Activated CD4-positive, alpha-beta T cell treated with anti-CD3 and anti-CD28 coated beads, Interleukin-10, Interleukin-2, amounts not matched to agents 100 ng/mL and 50 ng/mL, durations not matched to agents 16 hours and 8 hours (primary cell): Measurements from ENCODE around the gene NRARP.

ENCODE experiments used
- DNase-seq: peaks from one replicate; pipeline ENCODE4 v3.0.0-alpha.2; 2020

The NRARP gene

DNA sequence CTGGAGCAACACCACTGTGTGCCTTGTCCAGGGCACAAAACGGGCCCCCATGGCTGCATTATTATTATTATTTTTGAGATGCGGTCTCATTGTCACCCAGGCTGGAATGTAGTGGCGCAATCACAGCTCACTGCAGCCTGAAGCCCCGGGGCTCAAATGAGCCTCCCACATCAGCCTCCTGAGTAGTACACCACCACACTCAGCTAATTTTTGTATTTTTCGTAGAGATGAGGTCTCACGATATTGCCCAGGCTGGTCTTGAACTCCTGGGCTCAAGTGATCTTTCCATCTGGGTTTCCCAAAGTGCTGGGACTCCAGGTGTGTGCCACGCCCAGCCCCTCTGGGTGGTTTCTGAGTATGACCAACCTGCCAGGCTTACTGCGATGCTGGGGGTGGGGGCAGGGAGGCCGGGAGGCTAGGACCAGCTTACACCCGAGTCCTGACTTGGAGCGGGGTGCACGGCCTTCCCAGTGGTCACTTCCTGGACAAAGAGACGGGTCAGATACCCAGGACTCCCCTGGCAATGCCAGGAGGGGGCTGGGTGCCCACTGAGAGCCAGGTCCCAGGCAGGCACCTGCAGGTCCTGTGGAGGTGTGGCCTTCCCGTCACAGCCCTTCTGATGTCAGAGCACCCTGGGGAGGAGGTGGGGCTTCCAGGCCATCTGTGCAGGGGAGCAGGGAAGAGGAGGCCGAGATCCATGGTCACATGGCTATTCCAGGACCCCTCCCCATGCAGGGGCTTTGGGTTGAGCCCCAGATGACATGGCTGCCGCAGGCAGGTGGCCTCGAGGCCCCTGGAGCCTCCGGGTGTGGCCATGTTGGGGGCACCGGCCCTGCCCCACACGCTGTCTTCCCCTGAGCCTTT is 8.3 kb upstream of the NRARP start:
- DNase-seq, result no peak

DNA sequence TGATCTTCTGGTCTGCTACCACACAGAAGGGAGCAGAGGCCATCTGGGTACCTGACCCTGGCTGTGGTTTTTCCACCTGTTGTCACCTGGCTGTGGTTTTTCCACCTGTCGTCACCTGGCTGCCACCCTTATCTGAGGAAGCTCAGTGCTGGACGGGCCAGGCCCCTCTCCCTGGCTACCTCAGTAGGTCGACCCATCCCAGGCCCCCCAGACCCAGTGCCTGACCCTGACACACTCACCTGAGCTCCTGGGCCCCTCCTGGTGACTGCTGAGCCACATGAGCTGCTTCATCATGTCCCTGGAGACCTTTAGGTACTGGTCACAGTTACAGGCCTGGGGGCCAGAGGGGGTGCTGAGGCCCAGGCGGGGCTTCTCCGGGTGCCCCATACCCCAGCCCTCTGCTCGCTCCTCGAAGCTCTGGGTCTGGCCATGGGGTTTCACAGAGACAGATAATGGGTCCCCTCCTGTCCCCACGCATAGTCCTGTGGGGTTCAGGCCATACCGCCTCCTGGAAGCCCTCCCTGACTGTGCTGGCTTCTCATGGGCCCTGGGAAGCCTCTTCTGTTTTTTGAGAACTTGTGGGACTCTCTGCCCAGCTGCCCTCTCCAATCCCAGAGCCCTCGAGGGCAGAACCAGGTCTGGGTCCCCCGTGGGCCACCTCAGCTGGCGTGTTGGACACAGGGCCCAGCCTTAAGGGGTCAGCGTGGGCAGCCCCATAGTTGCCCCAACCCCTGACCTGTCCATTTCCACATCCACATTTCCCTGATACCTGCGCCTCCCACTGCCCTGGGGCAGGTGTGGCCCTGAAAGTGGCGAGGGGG is 7.5 kb upstream of the NRARP start:
- DNase-seq, result no peak

DNA sequence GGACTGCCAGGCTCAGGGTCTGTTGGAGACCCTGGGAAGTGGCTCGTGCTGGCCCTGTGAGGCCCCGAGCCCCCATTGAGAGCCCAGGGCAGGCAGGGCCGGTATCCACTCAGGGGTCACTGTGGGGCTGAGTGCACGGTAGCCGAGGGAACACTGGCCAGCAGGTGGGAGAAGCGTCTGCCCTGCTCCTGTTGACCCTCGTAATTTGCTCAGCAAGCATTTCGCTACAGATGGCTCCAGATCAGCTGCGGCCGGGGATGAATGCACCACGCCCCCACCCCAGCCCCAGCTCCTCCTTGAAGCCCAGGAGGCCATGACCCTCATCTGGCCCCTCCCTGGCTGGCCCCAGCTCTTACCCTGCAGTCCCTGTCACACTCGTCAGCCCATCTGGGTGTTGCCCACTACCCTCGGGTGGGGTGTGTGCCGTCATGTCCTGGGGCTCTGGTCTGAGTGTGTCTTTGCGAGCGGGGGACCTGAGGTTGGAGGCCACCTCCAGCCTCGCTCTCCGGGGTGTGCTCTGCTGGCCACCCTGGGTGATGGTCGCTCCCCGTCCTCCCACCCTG is 6.1 kb upstream of the NRARP start:
- DNase-seq, result no peak

DNA sequence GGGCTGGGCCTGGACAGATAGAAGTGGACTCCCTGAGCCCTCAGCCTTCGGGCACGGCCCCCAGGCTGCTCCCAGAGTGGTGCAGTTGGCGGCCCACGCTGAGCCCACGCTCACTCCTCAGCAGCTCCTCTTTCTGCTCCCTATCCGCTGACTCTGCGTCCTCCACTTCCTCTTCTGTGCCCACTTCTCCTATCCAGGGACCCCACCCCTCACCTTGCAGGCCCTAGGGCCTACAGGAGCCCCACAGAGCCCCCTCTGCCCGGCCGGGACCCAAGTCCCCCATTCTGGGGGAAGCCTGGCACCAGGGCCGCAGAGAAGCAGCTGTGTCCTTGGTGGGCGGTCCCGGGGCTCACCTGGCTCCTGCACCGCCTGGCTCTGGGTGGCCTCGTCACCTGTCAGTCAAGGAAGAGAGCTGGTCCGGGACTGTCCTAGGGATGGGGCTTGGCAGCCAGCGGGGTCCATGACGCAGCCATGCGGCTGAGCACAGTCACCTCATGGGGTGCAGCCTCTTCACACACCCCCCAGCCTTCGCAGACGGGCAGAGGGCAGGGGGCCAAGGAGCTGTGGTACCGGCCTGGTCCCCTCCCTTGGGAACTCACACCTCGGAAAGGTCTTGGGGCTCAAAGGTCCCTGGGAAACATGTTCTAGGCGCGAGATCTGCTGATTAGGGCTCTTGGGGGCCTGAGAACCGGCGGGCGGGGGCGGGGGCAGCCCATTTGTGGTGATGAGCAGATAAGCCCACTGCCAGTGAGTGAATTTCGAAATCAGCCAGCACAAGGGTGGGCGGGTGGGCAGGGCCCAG is 5.4 kb upstream of the NRARP start:
- DNase-seq, result no peak

DNA sequence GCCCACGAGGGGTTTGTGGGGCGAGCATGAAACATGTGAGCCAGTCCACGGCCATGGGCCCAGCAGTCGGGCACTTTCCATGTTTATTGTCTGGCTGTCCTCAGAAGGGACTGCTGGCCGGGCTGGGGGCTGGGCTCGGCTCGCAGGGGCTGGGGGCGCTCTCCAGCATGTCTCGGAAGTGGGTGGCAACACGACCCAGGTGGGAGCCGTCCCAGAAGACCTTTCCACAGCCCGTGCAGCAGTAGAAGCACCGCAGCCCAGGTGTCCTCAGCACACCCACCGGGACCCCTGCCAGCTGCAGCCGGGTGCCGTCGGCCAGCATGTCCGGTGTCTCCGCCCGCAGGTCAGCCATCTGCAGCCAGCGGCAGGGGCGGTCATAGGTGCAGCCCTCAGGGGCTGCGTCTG is 4.8 kb upstream of the NRARP start:
- DNase-seq, result no peak

DNA sequence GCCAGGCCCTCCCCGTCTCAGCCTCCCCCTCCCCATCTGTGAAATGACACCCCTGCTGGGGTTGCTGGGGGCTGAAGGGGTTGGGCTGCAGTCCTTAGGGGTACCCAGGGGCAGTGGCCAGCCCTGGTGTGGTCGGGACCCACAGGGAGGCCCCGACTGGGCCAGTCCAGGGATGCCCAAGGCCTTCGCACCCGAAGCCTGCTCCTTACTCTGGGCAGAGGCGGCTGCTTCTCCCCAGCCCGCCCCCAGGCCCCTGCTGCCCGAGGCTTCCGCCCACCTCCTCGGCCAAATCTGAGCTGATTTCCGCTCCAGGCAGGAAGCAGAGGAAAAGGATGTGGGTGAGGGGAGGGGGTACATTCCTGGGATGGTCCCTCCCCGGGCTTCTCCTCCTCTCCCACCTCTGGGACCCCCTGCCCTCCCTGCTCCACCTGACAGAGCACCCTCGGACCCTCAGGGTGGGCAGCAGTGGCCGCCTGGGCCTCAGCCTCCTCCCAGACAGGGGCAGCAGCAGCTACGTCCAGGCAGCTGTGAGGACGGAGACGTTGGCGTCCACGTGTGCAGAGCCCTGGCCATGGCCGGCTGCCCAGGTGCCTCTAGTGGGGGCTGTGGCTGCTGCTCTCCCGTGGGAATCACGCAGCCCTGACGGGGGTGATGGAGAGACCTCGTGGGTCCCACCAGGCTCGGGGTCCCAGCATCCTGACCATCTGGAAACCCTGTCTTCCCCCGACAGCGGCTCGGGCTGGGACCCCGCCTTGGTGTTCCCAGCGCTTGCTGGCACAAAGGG is 4.2 kb upstream of the NRARP start:
- DNase-seq, result no peak

DNA sequence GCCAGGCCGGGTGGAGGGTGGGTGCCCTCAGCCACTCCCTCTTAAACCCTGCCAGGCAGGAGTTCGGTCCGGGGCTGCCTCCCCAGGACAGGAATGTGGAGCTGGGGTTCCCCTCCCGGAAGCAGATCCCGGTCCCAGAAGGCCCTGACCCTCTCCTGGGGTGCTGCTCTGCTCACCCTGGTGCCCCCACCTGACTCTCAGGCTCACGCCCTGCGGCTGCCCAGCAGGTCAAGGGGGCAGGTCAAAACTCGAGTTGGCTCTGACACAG is 3.7 kb upstream of the NRARP start:
- no peak for DNase-seq

DNA sequence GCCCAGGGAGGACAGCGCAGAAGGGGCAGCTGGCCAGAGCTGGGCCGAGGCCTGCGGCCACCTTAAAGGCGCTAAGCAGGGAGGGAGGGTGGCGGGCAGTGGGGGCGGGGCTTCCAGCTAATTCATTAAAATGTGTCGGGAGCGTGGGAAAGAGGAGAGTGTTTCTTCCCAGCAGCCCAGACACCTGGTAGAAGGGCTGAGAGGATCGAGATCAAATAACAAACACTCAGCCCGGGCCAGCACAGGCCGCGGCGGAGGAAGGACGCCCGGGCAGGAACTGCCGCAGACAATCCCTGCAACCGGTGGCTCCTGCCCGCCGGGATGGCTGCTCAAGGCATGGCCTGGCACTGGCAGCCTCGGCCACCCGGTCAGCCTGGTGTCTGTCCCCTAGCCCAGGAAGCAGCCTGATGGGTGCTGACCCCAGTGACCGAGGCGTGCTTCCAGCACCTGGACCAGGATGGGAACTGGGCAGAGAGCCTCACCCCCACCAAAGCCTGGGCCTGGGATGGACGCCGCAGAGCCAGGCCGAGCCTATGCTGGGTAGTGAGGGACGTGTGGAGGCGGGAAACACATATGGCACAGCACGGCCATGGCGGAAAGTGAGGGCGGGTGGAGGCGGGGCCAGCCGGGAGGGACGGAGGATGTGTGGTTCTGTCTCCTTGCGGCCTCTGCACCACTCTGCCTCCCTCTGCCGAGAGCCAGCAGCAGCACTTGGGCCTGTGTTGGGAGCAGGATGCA is 3.2 kb upstream of the NRARP start:
- peak; percentile 72 for DNase-seq

DNA sequence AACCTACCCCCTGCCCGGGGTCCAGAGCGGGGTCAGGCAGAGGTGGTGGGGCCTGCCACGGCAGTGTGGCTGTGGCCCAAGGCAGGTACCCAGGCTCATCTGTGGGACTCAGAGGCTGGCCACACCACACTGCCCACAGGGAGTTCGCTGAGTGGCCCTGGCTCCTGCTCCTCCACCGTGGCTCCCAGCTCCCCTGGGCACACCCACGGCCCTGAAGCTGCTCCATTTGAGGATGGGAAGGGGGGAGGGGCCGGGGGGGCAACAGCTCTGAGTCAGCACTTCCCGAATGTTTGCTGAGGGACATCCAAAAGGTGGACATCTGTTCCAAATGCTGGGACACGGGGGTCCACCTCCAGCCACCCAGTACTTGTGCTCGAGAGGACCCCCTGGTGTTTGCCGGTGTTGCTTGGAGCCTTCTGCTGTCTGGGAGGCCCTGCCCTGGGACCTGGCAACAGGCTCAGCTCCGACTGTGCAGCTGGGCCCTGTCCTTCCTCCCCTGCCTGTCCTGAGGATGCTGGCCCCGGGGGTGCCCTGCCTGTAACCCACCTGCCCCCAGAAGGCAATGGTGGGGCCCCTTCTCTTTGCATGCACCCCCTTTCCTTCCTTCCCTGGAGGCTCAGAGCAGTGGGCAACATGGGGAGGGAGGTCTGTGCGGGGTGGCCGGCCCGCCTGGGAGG is 2.5 kb upstream of the NRARP start:
- no peak for DNase-seq

DNA sequence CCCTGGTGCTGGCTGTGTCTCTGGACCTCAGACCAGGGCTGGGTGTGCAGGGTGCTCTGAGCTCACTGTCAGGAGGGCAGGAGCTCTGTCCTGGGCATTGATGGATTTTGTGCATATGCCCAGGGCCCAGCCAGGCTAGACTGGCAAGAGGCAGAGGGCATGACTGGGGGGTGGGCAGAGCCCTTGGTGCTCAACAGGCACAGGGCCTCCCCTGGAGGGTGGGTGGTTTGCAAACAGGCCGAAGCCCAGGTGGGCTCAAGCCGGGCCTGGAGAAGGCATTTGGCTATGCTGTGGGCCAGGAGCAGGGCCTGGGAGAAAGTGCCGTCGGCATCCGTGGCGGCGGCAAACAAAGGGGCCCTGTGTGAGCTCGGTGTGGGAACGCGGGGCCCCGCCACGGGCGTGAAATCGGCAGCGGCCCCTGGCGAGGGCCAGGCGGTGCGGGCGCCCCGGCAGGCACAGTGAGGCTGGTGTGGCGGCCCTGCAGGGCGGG is 1.9 kb upstream of the NRARP start:
- no peak for DNase-seq

DNA sequence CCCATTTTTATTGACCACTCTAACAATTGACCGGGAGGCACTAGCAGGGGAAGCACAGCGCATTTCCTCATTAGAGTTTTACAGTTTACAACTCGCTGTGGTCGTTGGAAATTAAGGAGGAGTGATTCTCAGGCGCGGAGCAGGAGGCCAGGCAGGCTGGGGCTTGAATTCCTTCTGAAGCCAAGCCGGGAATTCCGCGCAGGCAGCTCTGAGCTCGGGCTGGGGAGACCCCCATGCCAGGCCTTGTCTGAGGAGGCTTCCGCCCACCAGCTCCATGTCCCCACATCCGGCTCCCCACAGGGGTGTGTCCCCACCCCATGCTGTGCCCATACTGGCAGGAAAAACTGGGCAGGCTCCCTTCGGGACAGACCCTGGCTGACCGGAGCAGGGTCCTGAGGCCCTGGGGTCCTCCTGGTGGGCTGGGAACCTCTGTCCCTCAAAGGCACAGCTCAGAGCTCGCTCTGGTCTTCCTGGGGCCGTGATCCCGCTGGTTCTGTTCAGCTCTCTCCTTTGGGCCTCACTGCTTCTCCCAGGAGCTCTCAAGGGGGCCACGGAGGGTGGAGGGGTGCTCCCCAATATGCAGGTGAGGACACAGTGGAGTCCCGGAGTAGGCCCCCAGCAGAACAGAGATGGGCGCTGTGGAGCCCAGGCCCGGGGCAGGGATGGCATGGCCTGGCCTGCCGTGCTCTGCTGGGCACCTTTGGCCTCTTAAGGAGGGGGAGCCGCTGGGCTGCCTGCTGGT is 1.3 kb upstream of the NRARP start:
- DNase-seq, result no peak

DNA sequence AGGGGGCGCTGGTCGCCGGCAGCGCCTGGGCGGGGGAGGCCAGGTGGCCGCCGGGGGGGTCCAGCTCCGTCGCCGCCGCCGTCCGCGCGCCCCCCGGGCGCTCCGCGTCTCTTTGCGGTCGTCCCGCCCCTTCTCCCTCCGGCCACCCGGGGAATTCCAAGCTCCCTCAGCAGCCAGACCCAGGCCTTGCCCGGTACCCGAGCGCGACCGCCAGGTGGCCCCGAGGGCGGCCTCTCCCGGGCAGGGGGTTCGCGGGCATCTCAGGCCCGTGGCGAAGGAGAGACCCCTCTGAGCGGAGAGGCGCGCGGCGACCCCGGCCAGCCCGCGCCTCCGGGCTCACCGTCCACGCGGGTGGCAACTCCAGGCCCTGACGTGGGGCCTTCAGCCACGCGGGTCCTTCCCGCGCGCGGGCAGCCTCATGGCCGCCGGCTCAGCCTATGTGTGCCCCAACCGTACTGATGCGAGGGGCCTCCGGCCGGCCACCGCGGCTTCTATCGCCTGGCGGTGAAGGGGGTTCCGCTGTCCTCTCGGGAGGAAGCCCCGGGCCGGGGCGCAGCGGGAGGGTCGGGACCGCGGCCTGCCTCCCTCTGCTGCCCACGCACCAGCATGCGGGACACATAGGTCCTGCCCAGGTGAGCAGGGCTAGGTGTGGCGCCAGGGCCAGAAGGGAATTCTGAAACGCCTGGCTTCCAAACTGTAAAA is 529 bp upstream of the NRARP start:
- no peak for DNase-seq

DNA sequence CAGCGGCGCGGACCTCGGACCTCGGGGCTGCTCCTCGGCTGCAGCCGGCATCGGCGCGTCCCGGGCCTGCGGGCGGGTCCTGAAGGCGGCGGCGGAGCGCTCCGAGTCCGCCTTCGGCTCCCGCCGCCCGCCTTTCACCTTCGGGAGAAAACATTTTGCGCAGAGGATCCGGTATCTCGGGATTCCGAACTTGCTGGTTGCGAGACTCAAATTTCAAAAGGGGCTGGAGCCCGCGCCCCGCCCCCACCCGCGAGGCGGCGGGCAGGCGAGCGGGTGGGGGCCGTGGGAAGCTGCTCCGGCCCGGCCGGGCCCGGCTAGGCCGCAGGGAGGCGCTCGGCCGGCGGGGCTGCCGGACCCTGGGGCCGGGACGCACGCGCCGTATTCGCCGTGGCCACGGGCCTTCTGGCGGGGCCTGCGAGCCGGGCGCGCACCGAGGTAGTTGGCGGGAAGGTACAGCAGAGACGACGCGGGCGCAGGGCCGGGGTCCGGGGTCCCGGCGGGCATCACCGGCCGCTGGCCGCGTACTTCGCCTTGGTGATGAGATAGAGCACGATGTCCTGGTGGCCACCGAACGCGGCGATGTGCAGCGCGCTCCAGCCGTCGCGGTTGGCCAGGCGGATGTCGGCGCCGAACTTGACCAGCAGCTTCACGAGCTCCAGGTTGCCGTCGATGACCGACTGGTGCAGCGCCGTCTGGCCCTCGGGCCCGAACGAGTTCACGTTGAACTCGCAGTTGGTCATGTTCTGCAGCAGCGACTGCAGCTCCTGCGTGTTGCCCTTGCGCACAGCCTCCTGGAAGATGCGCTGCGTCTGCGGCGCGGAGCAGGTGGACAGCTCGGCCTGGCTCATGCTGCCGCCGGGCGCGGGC is 757 bp downstream of the NRARP start:
- DNase-seq, result peak; percentile 44

DNA sequence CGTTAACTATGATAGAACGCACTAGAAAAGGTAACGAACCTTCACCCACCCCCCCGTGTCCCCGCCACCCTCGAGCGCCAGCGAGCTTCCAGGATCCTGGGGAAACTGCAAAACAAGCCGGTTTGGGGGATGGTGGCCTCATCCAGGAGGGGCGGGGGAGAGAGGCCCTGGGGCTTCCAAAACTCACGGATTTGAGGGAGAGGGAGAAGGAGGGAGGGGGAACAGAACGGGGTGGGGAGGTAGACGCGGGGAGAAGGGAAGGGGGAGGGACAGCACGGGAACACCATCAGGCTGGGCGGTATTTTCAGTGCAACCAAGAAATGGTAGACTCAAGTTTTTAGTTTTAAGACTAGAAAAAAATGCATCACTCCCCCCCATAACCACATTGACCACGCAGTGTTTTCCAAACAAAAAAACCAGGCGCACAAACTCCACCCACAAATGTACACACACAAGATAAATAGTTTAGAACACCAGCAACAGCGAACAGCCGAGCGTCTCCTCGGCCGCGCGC is 1.4 kb downstream of the NRARP start:
- no peak for DNase-seq

DNA sequence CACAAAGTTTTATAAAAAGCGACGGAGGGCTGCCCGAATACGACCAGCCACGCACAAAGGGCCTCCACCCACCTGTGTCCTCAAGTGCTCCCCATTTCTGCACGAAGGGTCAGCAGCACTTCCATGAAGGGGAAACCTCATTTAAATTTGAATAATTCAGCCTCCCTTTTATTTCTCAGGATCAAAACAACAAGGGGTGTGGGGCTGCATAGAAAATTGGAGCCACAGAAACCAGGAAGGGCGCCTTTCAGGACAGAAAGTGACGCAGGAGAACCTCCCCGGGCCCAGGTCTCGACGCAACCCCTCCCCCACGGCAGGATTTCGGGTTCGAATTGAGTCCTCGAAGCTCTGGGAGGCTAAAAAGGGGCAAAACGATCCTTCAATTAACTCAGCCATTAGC is 2.1 kb downstream of the NRARP start:
- DNase-seq, result no peak

DNA sequence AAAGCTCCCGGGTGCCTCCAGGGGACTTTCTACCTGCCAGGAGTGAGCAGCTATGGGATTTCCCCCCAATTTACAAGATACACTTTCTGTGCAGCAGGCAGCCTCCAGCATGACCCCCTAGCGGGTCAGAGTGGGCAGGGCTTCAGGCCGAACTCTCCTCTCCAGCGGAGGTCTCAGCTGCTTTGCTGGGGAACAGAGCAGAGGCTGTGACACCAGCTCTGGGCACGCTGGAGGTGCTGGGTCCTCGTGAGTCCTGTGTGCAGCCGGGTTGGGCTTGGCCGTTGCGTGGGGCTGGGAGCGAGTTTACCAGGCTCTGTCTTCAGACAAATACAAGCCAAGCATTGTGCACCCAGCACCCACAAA is 2.9 kb downstream of the NRARP start:
- no peak for DNase-seq

DNA sequence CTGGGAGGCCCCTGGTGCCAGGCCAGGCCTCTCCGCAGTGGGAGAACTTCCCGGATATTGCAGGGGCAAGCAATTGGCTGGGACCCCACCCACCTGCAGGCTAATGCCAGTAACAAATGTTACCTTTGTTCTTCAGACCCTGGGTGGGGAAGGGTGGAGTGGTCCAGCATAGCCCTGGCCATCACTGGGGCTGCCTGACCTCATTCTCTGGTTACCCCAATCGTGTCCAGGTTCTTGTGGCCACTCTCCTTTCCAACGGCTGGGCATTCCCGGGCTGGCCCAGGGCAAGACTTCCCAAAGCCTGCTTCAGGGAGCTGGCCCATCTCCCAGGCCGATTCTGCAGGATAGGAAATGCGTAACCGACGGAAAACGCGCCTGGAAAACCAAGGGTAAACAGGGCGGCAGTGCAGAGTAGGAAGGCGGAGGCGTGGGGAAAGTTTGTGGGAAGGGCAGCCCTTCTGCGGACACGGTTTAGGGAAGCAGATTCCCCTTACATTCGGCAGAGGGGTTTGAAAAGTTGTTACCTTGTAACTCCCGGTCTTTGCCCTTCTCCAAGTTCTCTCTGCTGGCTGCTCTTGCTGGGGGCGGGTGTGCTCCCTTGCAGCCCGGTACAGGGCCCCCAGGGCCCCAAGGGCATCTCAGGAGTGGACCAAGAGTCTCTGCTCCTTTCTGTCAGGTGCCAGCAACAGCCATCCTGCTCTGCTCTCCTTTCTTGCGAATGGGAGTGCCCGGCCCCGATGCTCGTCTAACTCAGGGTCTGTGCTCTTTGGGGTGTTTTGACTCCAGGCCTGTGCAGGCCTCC is 3.5 kb downstream of the NRARP start:
- DNase-seq, result no peak

DNA sequence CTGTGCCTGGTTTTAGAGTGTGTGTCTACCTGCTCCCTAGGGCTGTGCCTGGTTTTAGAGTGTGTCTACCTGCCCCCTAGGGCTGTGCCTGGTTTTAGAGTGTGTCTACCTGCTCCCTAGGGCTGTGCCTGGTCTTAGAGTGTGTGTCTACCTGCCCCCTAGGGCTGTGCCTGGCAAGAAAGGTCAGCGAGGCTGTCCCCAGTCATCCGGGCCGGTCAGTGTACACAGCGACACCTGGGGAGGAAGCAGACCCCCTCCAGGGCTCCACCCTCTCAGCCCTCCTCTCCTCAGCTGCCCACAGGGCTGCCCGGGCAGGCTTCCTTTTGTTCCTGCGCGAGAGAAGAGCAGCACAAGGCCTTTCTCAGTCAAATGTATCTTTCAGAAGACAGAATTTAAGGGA is 4.1 kb downstream of the NRARP start:
- DNase-seq, result no peak
